ENCODE data around the gene DCX.

GRCh38 chrX:111302284-111302683 is 109.7 kb downstream of the DCX start:
- no peak for TF ChIP-seq POLR2A (IDR thresholded peaks at IDR 0.05; ENCODE audit: low read length)
- no peak for TF ChIP-seq GATA1 (IDR thresholded peaks at IDR 0.05; ENCODE audit: low read depth, low read length)
